NOMO-1 treated with dmso at 0.1 percent for 144 hours (cell line): ENCODE measurements around the gene CDPF1.
"Not testable (repeated sequence)": the region's sequence is repeated elsewhere in the genome, so short reads cannot be mapped to it uniquely, and the experiment has no call there.

ENCODE experiments used
- DNase-seq: peaks from one replicate; lab custom pipeline; 2025; ENCODE audit not compliant: unreplicated experiment; lab: John Stamatoyannopoulos, UW

Gene CDPF1

DNA sequence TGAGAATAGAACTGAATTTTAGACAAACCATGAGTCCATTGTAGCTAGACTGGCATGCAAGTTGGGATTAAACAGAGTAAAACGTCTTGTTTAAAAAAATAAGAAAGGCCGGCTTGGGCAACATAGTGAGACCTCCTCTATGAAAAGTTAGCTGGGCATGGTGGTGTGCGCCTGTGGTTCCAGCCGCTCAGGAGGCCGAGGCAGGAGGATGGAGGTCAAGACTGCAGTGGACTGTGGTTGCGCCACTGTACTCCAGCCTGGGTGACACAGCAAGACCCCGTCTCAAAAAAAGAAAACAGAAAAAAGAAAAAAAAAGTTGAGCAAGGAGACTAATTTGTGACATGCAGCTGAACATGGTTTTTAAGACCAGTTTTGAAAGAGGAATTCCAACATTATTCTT is 23.5 kb downstream of the CDPF1 start:
- DNase-seq, result no peak

DNA sequence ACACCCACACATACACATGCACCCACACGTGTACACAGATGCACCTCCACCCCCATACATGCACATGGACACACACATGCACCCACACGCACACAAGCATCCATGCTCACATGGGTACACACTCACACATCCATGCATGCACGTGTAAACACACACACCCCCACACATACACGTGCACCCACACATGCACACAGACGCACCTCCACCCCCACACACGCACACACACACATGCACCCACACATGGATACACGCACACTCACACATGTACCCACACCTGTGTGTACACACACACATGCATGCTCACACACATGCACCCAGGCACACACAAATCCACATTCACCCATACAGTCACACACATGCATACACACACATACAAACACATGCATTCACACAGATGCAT is 24.5 kb downstream of the CDPF1 start:
- no peak for DNase-seq

- no peak for DNase-seq
Observed at GRCh38 chr22:46224898-46225290, 25.2 kb downstream of the CDPF1 start.

DNA sequence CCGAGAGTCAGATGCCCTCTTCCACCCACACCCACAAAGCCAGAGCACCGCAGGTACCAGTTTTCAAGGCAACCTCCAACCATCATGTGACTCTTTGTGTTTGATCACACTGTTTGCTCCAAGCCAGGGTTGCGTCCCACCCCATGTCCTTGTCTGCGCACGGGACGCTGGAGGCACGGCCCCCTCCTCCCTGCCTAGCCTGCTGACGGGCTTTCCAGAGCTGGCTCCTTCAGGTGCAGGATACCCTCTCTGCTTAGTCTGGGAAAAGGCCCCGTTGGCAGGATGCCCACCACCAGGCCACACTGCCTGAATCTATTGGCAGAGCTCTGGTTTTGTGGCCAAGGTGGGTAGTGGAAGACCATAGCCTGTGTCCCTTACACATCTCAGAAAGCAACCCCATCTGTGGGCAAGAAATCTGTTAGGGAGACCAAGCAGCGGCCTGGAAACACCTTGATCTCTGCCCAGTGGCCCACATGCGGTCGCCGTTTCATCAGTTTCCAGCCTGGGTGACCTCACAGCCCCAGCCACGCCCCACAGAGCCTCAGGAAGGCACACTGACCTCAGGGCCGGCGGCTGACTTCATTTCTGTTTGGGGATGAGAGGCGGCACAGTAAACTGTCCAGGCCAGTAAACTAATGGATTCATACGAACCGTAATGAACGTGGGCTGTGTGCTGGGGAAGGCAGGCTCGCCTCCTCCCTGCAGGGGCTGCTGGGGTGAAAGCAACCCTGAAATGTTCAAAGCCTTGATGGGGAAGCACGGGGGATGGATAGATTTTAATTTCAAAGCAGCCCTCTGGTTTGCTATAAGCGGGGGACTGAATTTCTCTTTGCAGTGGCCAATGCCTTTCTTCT is 25.8 kb downstream of the CDPF1 start:
- DNase-seq, result no peak

- DNase-seq, result no peak
Observed at GRCh38 chr22:46220921-46221320, 29.2 kb downstream of the CDPF1 start.

DNA sequence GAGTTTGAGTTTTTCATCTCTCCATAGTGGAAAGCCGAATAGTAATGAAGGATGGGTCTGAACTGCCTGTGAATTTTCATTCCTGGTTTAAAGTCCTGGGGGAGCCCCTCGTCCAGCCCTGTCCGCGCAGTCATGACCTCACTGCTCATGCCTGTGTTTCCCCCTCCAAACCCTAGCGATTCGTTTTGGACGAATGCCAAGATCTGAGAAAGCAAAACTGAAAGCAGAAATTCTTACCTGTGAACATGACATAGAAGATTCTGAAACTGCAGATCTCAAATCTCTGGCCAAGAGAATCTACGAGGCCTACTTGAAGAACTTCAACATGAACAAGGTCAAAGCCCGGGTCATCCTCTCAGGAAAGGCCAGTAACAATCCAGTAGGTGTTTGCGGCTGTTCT is 30.5 kb downstream of the CDPF1 start:
- no peak for DNase-seq

GRCh38 chr22:46214616-46215015 is 35.5 kb downstream of the CDPF1 start:
- no peak for DNase-seq

DNA sequence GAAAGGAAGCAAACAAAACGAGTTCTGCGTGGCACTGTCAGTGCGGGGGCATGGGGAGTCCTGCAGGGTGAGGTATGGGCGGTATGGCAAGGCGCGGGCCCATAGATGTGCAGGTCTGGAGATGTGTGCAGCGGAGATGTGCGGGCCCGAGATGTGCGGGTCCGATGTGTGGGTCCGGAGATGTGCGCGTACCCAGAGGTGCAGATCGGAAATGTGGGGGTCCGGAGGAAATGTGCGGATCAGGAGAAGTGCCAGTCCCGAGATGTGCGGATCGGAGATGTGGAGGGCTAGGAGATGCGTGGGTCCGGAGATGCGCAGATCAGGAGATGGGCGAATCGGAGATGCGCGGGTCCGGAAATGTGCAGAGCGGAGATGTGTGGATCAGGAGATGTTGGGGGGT is 35.9 kb downstream of the CDPF1 start:
- no peak for DNase-seq

- no peak for DNase-seq
Observed at GRCh38 chr22:46213052-46213451, 37.0 kb downstream of the CDPF1 start.

DNA sequence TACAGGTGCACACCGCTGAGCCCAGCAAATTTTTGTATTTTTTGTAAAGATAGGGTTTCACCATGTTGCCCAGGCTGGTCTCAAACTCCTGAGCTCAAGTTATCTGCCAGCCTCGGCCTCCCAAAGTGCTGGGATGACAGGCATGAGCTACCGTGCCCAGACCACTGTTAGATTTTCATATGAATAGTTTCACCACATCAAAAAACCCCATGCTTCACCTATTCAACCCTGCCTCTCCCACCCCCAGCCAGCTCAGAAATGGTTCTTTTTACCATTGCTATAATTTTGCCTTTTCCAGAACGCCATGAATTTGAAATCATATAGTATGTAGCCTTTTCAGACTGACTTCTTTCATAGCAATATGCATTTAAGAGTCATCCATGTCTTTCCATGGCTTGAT is 37.9 kb downstream of the CDPF1 start:
- DNase-seq, result no peak

GRCh38 chr22:46209262-46209661 is 40.8 kb downstream of the CDPF1 start:
- DNase-seq, result no peak

DNA sequence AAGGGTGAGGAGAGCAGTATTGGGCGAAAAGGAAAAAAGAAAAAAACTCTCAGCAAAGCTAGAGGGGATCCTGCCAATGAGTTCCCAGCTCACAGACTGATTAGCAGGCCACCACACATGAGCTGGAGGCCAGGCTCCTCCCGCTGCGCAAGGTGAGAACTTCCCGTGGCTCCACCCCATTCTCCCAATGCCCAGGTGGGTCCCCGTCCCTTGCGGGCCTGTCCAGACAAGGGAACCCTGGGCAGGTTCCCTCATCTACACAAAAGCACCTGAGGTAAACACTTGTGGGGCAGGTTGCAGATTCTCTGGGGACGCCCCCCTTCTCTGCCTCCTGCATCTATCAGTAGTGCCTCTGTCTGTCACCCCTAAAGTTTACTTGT is 46.5 kb downstream of the CDPF1 start:
- no peak for DNase-seq

DNA sequence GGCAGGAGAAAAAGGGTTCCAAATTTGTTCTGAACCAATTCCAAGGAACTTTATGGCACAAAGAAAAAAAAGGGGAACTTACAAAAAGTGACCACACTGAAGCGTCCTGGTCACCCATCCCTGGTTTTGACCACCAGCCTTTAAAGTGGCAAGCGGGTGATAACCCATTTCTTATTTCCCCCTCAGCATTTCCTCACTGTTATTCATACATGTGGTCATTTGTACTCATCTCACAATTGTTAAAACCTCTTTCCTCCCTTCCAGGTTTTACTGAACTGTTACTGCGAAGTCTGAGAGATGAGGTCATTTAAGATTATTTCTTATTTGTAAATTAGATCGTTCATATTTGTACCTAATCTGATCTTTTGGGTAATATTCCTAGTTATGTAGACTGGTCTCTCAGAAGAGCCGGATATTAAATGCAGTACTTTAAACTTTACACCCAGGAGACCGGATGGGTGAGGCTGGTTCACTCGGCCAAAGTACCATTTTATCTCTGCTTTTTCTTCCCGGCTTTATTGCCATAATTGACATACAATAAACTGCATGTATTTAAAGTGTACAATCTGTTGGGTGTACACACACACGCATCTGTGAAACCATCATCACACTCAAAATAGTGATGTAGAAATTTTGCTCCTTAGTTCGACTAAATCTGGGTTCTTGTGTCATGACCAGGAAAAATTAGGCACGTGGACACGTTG is 47.0 kb downstream of the CDPF1 start:
- DNase-seq, result no peak

DNA sequence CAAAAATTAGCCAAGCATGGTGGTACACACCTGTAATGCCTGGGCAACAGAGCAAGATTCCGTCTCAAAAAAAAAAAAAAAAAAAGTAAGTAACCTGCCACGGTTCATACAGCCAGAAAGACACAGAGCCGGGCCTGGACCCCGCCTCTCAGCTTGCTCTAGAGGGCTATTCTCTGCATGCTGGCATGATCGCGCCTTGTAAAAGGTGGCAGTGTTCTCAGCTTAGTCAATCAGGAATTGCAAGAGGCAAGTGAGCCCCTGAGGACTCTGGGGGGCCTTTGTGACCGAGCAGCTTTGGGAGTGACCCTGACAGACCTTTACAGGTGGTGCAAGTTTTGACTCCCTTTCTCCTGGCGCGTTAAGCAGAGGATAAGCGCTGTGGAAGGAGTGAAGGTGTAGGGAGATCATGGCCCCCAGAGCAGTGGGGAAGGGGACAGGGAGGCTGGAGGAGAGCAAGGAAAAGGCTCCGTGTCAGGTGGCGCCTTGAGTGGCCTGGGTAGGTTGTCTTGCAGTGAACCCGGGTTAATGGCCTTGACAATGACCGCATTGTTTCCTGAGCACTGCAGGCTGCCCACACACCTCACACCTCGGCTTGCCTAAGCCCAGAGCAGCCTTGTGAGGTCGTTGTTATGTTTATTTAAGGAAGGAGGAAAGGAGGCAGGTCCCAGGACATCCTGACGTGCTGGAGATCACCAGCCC is 48.9 kb downstream of the CDPF1 start:
- DNase-seq, result no peak

GRCh38 chr22:46198806-46199205 is 51.3 kb downstream of the CDPF1 start:
- DNase-seq, result not testable (repeated sequence)

GRCh38 chr22:46198274-46198673 is 51.8 kb downstream of the CDPF1 start:
- no peak for DNase-seq

DNA sequence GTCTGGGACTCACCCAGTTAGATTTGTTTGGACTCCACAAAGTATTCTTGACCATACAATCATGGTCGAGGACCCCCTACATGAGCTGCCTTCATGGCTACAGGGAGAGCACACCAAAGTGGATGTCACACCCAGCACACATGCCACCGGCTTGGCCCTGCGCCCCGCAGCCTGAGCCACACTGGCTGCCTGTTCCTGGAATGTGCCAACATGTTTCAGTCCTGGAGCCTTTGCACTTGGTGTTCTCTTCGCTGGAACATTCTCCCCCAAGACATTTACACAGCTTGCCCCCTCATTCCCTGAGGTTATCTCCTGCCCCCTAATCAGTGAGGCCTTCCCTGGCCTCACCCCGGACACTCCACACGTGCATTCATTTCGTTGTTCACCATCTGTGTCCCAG is 53.8 kb downstream of the CDPF1 start:
- DNase-seq, result no peak

DNA sequence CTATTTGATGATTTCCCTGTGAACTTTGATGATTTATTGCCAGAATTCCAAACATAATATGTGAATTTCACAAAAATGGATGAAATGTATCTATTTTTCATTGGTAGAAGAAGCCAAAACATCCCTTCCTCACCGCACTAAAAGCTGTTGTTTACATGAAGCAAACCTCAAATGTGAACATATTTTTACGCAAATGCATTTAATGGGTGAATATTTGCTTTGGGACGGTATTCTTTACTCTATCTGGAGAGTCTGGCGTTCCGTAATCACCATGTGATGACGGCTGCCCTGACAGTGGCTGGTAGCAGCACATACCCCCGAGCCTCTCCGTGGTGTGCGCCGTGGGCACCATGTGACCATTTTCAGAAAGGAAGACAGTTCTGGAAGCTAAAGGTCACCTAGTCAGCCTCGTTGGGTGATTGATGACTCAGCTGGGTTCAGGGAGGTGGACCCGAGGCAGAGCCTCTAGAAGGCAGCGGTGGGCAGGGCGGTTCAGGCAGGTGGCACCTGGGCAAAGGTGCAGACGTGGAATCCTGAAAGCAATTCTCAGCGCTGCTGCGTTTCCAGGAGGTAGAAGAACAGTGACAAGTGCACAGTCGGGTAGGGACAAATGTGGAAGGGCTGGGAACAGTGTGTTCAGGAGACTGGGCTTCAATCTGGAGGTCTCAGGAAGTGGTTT is 54.5 kb downstream of the CDPF1 start:
- DNase-seq, result no peak
